ENCODE data around the gene UCHL1. TPM values are rescaled to one million over a fixed set of nuclear protein-coding genes. Genes with fewer than 3 reads are reported as not detected.

UCHL1 gene
- total and polyA plus RNA-seq, 10 of the 15 experiments (the other 5 are each of a cell fraction or from before 2014, with no cell fraction given) = 0.29 to 178 (median 125) TPM

GRCh38 chr4:41215155-41215554 lies 41.6 kb upstream of the UCHL1 start (continued):
- TF ChIP-seq BCL3 (IDR thresholded peaks at IDR 0.05; ENCODE audit: borderline replicate concordance, insufficient read depth, low read depth, low read length, poor library complexity, severe bottlenecking) = no peak
- no peak for TF ChIP-seq MEF2A (IDR thresholded peaks at IDR 0.05; ENCODE audit: insufficient read depth, low read depth, low read length)

- DNase-seq (ENCODE audit: low read depth, low spot score) = no peak
- Histone ChIP-seq H4K20me1 (ENCODE audit: control insufficient read depth, insufficient read depth) (peaks cover 2% of the 10 kb centered on the region; the same call in 1 of the 2 replicates), H2AFZ (ENCODE audit: control insufficient read depth, low read depth, low read length) (peak overlapping the region; percentile 96), H3K4me3 (peak overlapping the region; percentile 78), H3K4me1 (ENCODE audit: control insufficient read depth, insufficient read depth, low read length) (no peaks in the 10 kb centered on the region; the same call in 1 of the 2 replicates), H3K4me2 (ENCODE audit: control insufficient read depth, insufficient read depth) (peak overlapping the region; percentile 19), H3K27ac (ENCODE audit: control insufficient read depth, insufficient read depth) (peak overlapping the region; percentile 62; the same call in 1 of the 2 replicates), H3K9ac (ENCODE audit: control insufficient read depth, insufficient read depth, low read length) (peak overlapping the region; percentile 85), H3K36me3 (ENCODE audit: control insufficient read depth in 2 of 2, insufficient read depth in 2 of 2, low read length in 1 of 2) (no peaks in the 10 kb centered on the region), H3K27me3 (replicated peaks in 1 of 2; ENCODE audit: control insufficient read depth in 2 of 2, insufficient read depth in 2 of 2, low read length in 1 of 2) (no peaks in the 10 kb centered on the region), H3K9me3 (replicated peaks; ENCODE audit: control insufficient read depth, insufficient read depth, low read length) (no peaks in the 10 kb centered on the region), H3K79me2 (ENCODE audit: control insufficient read depth, insufficient read depth, low read length) (peaks cover 28% of the 10 kb centered on the region)
- FAIRE-seq = no peak
- no peak for ATAC-seq
- in situ Hi-C loops (cut with MboI) (loop anchor here (5.0 to 10.0 kb wide), 3 partner anchors 239 to 481 kb away; no protein-coding TSS in a partner anchor), intact Hi-C loops (cut with micrococcal nuclease; ENCODE audit: unreplicated experiment) (loop anchor here (10.0 kb wide), 1 partner anchor 481 kb away; no protein-coding TSS in a partner anchor)
- SMC1A ChIA-PET (ENCODE audit: uncharacterized antibody, unreplicated experiment) = interaction anchor here (1.1 to 18.1 kb wide), 7 partner anchors 11 to 290 kb away, joined by 3 to 362 read pairs (median 5); no protein-coding TSS in a partner anchor
- TF ChIP-seq MYC (IDR thresholded peaks at IDR 0.05; ENCODE audit: insufficient read depth, insufficient read length, insufficient replicate concordance, low read length, severe bottlenecking) (no peak), MLLT1 (IDR thresholded peaks at IDR 0.05) (no peak), CBX3 (IDR thresholded peaks at IDR 0.05; ENCODE audit: borderline replicate concordance, low read depth) (no peak), YBX1 (IDR thresholded peaks at IDR 0.05) (no peak)
- 7% methylated on average over 8 of the region's 8 CpGs for WGBS (ENCODE audit: insufficient coverage, insufficient replicate concordance, low lambda C conversion rate, missing lambda C conversion rate)
- RAD21 ChIA-PET (ENCODE audit: unreplicated experiment) = interaction anchor here (0.7 to 11.9 kb wide), 7 partner anchors 12 to 367 kb away, joined by 3 to 262 read pairs (median 3); no protein-coding TSS in a partner anchor
- no TSS peak for BruUV-seq (replicated peaks)
- CTCF ChIA-PET = interaction anchor here (0.6 to 18.7 kb wide), 9 partner anchors 11 to 1785 kb away, joined by 3 to 567 read pairs (median 5); no protein-coding TSS in a partner anchor
- POLR2A ChIA-PET = interaction anchor here (1.3 to 2.0 kb wide), 2 partner anchors 239 to 243 kb away, joined by 4 to 6 read pairs; no protein-coding TSS in a partner anchor
These were observed 40.8 kb upstream of the UCHL1 start for GRCh38 chr4:41215969-41216293.

Data from GM12878 (cell line).